HG02970 (cell line): ENCODE measurements around the gene SCN9A.
"Not testable (repeated sequence)": the region's sequence is repeated elsewhere in the genome, so short reads cannot be mapped to it uniquely, and the experiment has no call there.

Experiments
- ATAC-seq: cut with Tn5 transposase; IDR thresholded peaks from one replicate; pipeline ENCODE4 v1.9.1; 2021; ENCODE audit warnings: mild to moderate bottlenecking, moderate library complexity, moderate number of reproducible peaks; ENCODE audit not compliant: unreplicated experiment, low FRiP score

SCN9A gene

GRCh38 chr2:166257859-166258258, 117.9 kb downstream of the SCN9A start:
- ATAC-seq = no peak

GRCh38 chr2:166256896-166257295, 118.8 kb downstream of the SCN9A start:
- ATAC-seq = no peak

DNA sequence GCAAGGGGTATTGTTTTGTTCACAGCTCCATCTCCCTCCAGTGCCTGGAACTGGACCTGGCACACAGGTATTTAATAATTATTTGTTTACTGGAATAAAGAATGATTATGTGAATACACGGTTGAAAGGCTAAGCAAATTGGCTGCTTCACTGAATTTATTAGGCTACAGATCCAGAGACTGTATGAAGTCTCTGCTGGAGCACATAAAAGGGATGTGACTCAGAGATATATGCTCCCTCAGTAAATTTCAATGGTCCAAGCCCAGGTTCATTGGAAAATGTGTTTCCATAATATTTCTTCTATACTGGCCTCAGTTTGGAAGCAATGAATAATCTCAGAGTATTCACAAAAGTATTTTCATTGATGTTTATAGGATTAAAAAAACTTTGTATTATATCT, 126.4 kb downstream of the SCN9A start:
- no peak for ATAC-seq

GRCh38 chr2:166246901-166247300, 128.8 kb downstream of the SCN9A start:
- ATAC-seq = no peak

- ATAC-seq = no peak
Measured at GRCh38 chr2:166242309-166242708, 133.4 kb downstream of the SCN9A start.

GRCh38 chr2:166240387-166241313, 135.1 kb downstream of the SCN9A start:
- ATAC-seq = no peak

- no peak for ATAC-seq
Measured at GRCh38 chr2:166239548-166239947, 136.2 kb downstream of the SCN9A start.

DNA sequence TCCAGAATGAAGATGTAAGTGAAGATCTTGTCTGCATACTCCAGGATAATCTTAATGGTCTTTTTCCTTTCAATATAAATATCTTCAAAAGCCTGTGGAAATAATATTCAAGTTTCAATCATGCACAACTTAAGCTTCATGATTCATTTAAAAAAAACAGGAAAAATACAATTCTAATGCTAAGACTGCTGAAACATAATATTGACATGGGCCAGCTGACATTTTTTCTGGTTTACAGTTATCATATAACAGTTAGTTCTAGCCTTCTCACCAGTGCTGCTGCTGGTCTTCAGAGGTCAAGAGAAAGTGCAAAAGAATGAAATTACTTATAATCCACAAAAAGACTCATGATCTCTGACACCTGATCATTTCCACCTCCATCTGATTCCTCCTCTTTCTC, 137.6 kb downstream of the SCN9A start:
- no peak for ATAC-seq

GRCh38 chr2:166234112-166234846, 141.5 kb downstream of the SCN9A start:
- ATAC-seq = no peak

DNA sequence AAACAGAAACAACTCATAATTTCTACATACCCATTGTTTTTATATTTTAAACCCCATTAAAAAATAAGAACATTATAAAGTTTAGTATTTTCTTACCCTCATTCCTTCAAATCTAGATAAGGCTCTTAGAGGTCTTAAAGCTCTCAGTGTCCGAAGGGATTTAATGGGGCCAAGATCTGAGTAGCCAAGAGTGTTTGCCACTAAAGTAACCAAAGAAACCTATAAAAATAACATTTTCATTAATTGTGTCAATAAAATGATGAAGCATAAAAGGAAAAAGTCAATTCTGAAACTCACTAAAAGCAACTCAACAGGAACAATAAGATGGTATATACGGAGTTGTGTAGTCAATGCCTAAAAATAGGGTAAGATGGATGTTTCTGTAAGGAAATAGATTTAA, 142.5 kb downstream of the SCN9A start:
- no peak for ATAC-seq

DNA sequence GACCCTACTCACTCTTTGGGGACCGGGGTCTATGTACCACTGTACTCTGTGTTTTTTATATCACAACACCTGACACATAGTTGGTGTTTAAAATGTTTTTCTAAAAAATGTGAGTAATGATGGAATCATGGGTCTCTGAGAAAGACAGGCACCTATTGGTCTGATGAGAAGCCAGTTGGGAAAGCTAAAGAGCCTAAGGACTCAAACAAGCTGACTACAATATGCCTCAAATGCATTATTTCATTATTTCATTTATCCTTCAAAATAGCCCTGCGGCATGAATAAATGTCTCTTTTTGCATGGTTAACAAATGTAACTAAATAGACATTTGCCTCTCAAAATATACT, 145.0 kb downstream of the SCN9A start:
- ATAC-seq = no peak

- ATAC-seq = no peak
Measured at GRCh38 chr2:166230024-166230723, 145.6 kb downstream of the SCN9A start.

GRCh38 chr2:166229678-166230023, 146.1 kb downstream of the SCN9A start:
- no peak for ATAC-seq

DNA sequence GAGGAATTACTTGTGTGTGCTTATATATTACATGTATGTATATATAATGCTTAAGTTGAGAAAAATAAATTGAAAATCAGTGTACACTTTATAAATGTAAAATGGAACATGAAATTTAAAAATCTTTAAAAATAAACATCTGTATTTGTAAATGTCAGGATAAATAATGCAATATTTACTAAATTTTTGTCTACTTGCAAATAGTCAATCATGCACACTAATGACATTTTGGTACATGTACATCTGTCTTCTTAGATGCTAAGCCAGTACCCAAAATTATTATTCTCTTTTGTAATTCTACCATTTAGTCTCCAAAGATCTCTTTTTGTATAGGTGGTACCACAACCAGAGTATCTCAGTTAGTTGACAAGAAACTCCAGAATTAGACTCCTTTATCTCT, 151.5 kb downstream of the SCN9A start:
- ATAC-seq = no peak

DNA sequence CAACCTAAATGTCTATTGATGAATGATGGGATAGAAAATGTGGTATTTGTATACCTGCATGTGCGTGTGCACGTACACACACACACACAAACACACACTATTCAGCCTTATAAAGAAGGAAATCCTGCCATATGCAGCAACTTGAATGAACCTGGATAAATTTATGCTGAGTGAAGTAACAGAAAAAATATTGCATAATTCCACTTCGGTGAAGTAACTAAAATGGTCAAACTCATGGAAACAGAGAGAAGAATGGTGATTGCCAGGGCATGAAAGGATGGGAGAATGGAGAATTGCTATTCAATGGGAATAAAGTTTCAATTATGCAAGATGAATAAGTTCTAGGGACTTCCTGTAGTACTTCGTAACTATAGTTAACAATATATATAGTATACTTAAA, 152.4 kb downstream of the SCN9A start:
- ATAC-seq = no peak

DNA sequence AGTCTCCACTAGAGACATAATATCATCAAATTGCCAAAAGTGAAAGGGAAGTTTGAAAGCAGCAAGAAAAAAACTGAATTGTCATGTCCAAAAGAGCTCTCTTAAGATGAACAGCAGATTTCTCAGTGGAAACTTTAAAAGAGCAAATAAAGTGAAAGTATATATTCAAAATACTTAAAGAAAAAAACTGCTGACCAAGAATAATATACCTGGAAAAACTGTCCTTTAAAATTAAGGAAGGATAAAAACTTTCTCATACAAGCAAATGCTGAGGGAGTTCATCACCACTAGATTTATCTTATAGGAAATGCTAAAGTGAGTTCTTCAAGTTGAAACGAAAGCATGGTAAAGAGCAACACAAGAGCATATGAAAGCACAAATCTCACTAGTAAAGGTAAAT, 164.7 kb downstream of the SCN9A start:
- ATAC-seq = no peak

DNA sequence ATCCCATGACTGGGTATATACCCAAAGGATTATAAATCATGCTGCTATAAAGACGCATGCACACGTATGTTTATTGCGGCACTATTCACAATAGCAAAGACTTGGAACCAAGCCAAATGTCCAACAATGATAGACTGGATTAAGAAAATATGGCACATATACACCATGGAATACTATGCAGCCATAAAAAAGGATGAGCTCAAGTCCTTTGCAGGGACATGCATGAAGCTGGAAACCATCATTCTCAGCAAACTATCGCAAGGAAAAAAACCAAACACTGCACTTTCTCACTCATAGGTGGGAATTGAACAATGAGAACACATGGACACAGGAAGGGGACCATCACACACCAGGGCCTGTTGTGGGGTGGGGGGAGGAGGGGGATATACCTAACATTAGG, 165.8 kb downstream of the SCN9A start:
- ATAC-seq = not testable (repeated sequence)

- ATAC-seq = not testable (repeated sequence)
Measured at GRCh38 chr2:166209367-166209766, 166.4 kb downstream of the SCN9A start.

GRCh38 chr2:166206153-166206552, 169.6 kb downstream of the SCN9A start:
- not testable (repeated sequence) for ATAC-seq

GRCh38 chr2:166202778-166203177, 173.0 kb downstream of the SCN9A start:
- no peak for ATAC-seq

DNA sequence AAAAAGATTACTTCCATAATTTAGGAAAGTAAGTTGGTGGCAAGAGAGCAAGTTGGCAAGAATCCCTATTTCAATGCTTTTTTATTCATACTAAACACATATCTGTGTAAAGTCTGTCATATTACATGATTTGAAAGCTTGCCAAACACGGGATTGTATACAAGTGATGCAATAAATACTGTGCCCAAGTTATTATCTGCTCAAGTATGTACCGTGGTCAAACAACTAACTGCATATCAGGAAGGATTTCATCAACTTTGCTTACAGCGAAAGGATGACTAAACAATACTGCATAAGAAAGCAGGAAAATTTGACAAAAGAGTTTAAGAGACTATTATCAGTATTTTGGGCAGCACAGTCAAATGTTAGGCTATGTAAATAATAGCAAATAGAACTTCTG, 178.3 kb downstream of the SCN9A start:
- ATAC-seq = no peak
